Hepatocyte (in vitro differentiated cells): ENCODE data around the gene TCTN1. TPM values are rescaled to one million over a fixed set of nuclear protein-coding genes. Genes with fewer than 3 reads are reported as not detected.
"Not testable (repeated sequence)": the region's sequence is repeated elsewhere in the genome, so short reads cannot be mapped to it uniquely, and the experiment has no call there.

ENCODE experiments used
- DNase-seq: peaks from one replicate; pipeline ENCODE4 v3.0.0-alpha.2; 2016; ENCODE audit warnings: low spot score
- H2AFZ ChIP-seq: fragments of 200-600 bp; sonication (generic); 2 replicates; pipeline ENCODE4 v1.6.0; 2016; ENCODE audit warnings: antibody characterized with exemption, mild to moderate bottlenecking
- H3K27ac ChIP-seq: fragments of 200-600 bp; sonication (generic); 2 replicates; pipeline ENCODE4 v1.5.1; 2016; ENCODE audit warnings: mild to moderate bottlenecking
- H3K27me3 ChIP-seq: fragments of 200-600 bp; sonication (generic); 2 replicates; pipeline ENCODE4 v1.6.1; 2016
- H3K36me3 ChIP-seq: fragments of 200-600 bp; sonication (generic); replicated peaks from 2 replicates; pipeline ENCODE4 v1.5.1; 2016; ENCODE audit warnings: low read depth; ENCODE audit not compliant: insufficient read depth
- H3K4me1 ChIP-seq: fragments of 200-600 bp; sonication (generic); 2 replicates; pipeline ENCODE4 v1.5.1; 2016; ENCODE audit warnings: mild to moderate bottlenecking, moderate library complexity; ENCODE audit not compliant: insufficient read depth
- H3K4me2 ChIP-seq: fragments of 200-600 bp; sonication (generic); 2 replicates; pipeline ENCODE4 v1.6.0; 2016
- H3K4me3 ChIP-seq: fragments of 200-600 bp; sonication (generic); 2 replicates; pipeline ENCODE4 v1.5.1; 2016; ENCODE audit warnings: mild to moderate bottlenecking
- H3K79me2 ChIP-seq: fragments of 200-600 bp; sonication (generic); 2 replicates; pipeline ENCODE4 v1.6.0; 2017; ENCODE audit warnings: mild to moderate bottlenecking
- H3K9me2 ChIP-seq: fragments of 200-600 bp; sonication (generic); replicated peaks from 2 replicates; pipeline ENCODE4 v1.6.0; 2017; ENCODE audit warnings: mild to moderate bottlenecking; ENCODE audit not compliant: insufficient read depth
- H3K9me3 ChIP-seq: fragments of 200-600 bp; sonication (generic); 2 replicates; pipeline ENCODE4 v1.5.1; 2016; ENCODE audit warnings: low read depth, mild to moderate bottlenecking
- H4K20me1 ChIP-seq: fragments of 200-600 bp; sonication (generic); 2 replicates; pipeline ENCODE4 v1.6.0; 2016; ENCODE audit warnings: mild to moderate bottlenecking; ENCODE audit not compliant: insufficient read depth, poor library complexity, severe bottlenecking
- EZH2 ChIP-seq: fragments of 200-600 bp; sonication (generic); IDR thresholded peaks from 2 replicates; pipeline ENCODE4 v1.6.1; 2016; ENCODE audit warnings: antibody characterized with exemption, mild to moderate bottlenecking, borderline replicate concordance
- EZH2phosphoT487 ChIP-seq: fragments of 200-600 bp; sonication (generic); IDR thresholded peaks from one replicate; pipeline ENCODE4 v1.6.1; 2018; ENCODE audit warnings: antibody characterized with exemption, mild to moderate bottlenecking, low read depth, moderate library complexity; ENCODE audit not compliant: unreplicated experiment, severe bottlenecking
- WGBS: methylation state at CpG from one replicate; pipeline ENCODE4 v1.1.6; 2016; ENCODE audit warnings: low lambda C conversion rate; ENCODE audit errors: missing lambda C conversion rate; 5-methylcytosine and 5-hydroxymethylcytosine counted together
- polyA plus RNA-seq: library from polyadenylated mRNA; unstranded; fragments of >200 nt; fragmentation: Nextera tagmentation; extraction: Ambion mirVana; gene quantifications from 2 replicates; pipeline ENCODE4 v1.2.1, GENCODE V29; 2016
- total RNA-seq: library from RNA; depleted of rRNA; stranded (reverse); fragments of >200 nt; gene quantifications from 2 replicates; pipeline ENCODE4 v1.2.3, GENCODE V29; 2014
- TF ChIP-seq, protein P1 (sequence below): fragments of 200-600 bp; sonication (generic); IDR thresholded peaks from 2 replicates; pipeline ENCODE4 v1.5.1; 2016; ENCODE audit warnings: antibody characterized with exemption, mild to moderate bottlenecking; ENCODE audit not compliant: poor library complexity

The TCTN1 gene
- total and polyA plus RNA-seq, 2 experiments from 2014 or later = 39.0 to 40.6 TPM

DNA sequence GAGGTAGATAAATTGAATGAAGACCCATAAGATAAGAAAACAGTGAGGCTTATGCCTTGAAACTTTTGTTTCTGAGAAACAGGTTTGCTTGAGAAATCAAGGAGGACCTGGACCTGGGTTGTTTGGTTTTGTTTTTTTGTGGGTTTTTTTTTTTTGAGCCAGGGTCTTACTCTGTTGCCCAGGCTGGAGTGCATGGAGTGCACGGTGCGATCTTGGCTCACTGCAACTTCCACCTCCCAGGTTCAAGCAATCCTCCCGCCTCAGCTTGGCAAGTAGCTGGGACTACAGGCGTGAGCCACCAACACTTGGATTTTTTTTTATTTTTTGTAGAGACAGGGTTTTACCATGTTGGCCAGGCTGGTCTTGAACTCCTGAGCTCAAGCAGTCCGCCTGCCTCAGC is 21.9 kb upstream of the TCTN1 start:
- Histone ChIP-seq H3K4me1 (no peaks in the 10 kb centered on the region), H2AFZ (no peak overlapping the region), H3K27ac (peak overlapping the region; percentile 13), H3K4me2 (no peak overlapping the region), H3K27me3 (no peaks in the 10 kb centered on the region), H3K9me3 (no peaks in the 10 kb centered on the region), H3K9me2 (no peaks in the 10 kb centered on the region), H3K79me2 (no peaks in the 10 kb centered on the region), H3K4me3 (no peak overlapping the region), H4K20me1 (no peaks in the 10 kb centered on the region), H3K36me3 (no peaks in the 10 kb centered on the region)
- 96% methylated on average over 5 of the region's 5 CpGs for WGBS
- no peak for DNase-seq
- TF ChIP-seq, protein P1, sequence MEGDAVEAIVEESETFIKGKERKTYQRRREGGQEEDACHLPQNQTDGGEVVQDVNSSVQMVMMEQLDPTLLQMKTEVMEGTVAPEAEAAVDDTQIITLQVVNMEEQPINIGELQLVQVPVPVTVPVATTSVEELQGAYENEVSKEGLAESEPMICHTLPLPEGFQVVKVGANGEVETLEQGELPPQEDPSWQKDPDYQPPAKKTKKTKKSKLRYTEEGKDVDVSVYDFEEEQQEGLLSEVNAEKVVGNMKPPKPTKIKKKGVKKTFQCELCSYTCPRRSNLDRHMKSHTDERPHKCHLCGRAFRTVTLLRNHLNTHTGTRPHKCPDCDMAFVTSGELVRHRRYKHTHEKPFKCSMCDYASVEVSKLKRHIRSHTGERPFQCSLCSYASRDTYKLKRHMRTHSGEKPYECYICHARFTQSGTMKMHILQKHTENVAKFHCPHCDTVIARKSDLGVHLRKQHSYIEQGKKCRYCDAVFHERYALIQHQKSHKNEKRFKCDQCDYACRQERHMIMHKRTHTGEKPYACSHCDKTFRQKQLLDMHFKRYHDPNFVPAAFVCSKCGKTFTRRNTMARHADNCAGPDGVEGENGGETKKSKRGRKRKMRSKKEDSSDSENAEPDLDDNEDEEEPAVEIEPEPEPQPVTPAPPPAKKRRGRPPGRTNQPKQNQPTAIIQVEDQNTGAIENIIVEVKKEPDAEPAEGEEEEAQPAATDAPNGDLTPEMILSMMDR = no peak
- TF ChIP-seq EZH2 (no peak), EZH2phosphoT487 (no peak)

DNA sequence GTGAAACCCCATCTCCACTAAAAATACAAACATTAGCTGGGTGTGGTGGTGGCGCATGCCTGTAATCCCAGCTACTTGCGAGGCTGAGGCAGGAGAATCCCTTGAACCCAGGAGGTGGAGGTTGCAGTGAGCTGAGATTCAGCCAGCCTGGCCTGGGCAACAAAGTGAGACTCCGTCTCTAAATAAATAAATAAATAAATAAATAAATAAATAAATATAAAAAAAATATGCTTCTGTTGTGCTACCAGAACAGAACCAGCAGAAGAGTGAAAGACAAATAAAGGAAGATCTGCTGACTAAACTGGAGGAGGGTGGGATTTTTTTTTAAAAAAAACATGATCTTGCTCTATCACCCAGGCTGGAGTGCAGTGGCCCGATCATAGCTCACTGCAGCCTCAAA is 21.0 kb upstream of the TCTN1 start:
- not testable (repeated sequence) for DNase-seq, H3K4me1 ChIP-seq, H3K4me3 ChIP-seq, H3K36me3 ChIP-seq, H3K27ac ChIP-seq, H2AFZ ChIP-seq, H3K79me2 ChIP-seq, H4K20me1 ChIP-seq, H3K4me2 ChIP-seq, H3K27me3 ChIP-seq, H3K9me3 ChIP-seq, H3K9me2 ChIP-seq
- WGBS = 96% methylated on average over 4 of the region's 4 CpGs

DNA sequence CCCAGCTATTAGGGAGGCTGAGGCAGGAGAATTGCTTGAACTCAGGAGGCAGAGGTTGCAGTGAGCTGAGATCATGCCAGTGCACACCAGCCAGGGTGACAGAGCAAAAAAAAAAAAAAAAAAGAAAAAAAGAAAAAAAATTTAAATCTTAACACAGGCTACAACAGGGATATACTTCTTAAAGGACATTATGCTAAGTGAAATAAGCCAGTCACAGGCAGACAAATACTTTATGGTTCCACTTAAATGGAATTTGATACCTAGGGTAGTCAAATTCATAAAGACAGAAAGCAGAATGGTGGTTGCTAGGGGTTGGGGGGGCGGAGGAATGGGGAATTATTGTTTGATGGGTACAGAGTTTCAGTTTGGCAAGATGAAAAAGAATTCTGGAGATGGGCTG is 16.0 kb upstream of the TCTN1 start:
- Histone ChIP-seq H3K27me3 (no peaks in the 10 kb centered on the region), H3K4me2 (no peak overlapping the region), H2AFZ (no peak overlapping the region), H3K36me3 (no peaks in the 10 kb centered on the region), H3K27ac (no peak overlapping the region), H3K4me1 (no peaks in the 10 kb centered on the region), H4K20me1 (no peaks in the 10 kb centered on the region), H3K9me3 (no peaks in the 10 kb centered on the region), H3K9me2 (no peaks in the 10 kb centered on the region), H3K79me2 (no peaks in the 10 kb centered on the region), H3K4me3 (no peak overlapping the region)
- WGBS = 82% methylated on average over 1 of the region's 1 CpG
- DNase-seq = no peak
- no peak for TF ChIP-seq EZH2
- TF ChIP-seq, protein P1 = no peak
- no peak for TF ChIP-seq EZH2phosphoT487

DNA sequence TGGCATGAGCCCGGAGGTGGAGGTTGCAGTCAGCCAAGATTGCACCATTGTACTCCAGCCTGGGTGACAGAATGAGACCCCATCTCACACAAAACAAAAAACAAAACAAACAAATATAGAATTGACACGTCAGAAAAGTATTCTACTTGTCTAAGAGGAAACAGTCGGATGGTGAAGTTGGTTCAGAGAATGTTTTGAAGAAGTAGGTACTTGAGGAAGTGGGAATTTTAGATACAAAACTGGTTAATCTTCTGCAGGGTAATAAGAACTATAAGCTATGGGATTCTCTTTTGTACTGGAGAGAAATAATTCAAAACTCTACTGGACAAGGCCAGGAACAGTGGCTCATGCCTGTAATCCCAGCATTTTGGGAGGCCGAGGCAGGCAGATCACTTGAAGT is 14.6 kb upstream of the TCTN1 start:
- TF ChIP-seq EZH2 (no peak), EZH2phosphoT487 (no peak)
- TF ChIP-seq, protein P1 = no peak
- Histone ChIP-seq H4K20me1 (no peaks in the 10 kb centered on the region), H3K4me2 (no peak overlapping the region), H3K27ac (no peak overlapping the region), H3K4me3 (no peak overlapping the region), H2AFZ (no peak overlapping the region), H3K79me2 (no peaks in the 10 kb centered on the region), H3K9me3 (no peaks in the 10 kb centered on the region), H3K36me3 (no peaks in the 10 kb centered on the region), H3K27me3 (no peaks in the 10 kb centered on the region), H3K9me2 (no peaks in the 10 kb centered on the region), H3K4me1 (no peaks in the 10 kb centered on the region)
- 89% methylated on average over 4 of the region's 4 CpGs for WGBS
- no peak for DNase-seq
